Eye (tissue), 1 donor: ENCODE measurements around the gene CLCN4.
A peak's percentile ranks its signal among the peaks of the same experiment; 100 is the strongest.

Experiments used
- DNase-seq: peaks from one replicate; pipeline ENCODE4 v3.0.0-alpha.2; 2015

Gene CLCN4

DNA sequence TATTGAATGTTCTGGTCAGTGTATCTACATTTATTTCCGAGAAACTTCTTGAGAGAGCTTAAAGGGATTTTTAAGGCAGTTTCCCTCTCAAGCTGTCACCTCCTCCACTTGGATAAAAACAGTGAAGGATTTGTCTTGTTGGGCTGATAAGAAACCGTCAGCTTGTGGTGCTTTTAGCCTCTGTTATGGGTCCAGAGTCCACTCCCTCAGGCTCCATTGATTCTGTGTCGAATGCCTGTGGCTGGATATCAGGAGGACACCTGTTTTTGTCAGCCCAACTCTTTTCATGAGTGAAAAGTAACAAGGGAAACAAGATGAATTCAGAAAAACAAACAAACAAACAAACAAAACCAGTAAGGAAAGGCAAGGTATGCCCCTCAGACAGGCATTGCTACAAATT lies 12.4 kb downstream of the CLCN4 start:
- DNase-seq, result no peak

DNA sequence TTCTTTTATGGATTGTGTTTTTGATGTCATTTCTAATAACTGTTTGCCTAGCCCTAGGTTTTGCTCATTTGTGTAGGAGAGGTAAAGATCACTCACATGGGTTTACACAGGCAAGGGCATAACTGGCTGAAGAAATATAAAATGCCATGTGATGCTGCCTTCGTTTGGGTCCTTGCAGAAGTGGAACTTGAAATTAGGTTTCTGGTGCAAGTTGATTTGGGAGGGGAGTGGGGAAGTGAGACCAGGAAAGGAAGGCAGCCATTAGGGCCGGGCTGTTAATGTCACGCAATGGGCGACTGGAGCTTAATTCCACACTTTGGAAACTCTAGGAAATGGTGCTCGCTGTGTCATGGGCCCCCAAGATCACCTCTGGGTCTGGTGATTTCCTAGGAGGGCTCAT lies 14.5 kb downstream of the CLCN4 start:
- DNase-seq, result no peak

DNA sequence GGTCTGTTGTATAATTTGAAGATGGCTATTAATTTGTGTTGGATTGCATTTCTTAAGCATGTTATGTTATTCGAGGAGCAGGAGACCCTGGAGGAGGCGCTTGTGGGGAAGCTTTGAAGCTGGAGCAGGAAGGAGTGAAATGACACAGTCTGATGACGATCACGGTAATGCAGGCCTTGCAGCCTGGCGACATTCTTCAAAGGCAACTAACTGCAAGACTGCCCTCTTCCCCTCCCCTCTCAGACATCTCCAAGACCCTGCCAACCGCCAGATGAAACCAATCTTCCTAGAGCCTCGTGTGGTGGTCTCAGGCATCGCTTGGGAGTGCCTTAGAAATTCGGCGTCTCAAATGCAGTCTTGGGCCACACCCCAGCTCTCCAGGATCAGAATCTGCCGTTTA lies 16.1 kb downstream of the CLCN4 start:
- peak; percentile 32 for DNase-seq

DNA sequence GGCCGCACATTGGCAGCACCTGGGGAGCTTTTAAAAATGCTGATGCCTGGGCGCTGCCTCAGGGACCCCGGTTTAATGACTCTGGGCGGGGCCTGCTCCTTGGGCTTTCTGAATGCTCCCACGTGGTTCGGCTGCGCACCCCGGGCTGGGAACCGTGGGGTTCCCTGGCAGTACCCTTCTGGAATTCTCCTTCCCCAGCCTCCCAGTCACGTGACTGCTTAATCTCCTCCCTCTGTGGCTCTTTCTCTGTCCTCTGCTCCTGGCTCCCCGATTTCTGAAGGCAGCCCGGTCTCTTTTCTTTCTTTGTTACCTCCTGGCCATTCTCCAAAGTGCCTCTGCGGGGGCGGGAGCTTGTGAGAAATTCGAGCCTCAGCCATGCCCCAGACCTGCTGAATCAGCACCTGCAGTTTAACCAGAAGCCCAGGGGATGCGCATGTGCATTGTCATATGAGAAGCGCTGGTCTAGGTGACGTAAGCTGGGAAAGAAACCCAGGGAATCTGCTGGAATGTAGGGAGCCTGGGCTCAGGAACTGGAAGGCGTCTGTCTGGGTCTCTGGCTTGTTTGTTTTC lies 16.6 kb downstream of the CLCN4 start:
- DNase-seq, result peak; percentile 56

DNA sequence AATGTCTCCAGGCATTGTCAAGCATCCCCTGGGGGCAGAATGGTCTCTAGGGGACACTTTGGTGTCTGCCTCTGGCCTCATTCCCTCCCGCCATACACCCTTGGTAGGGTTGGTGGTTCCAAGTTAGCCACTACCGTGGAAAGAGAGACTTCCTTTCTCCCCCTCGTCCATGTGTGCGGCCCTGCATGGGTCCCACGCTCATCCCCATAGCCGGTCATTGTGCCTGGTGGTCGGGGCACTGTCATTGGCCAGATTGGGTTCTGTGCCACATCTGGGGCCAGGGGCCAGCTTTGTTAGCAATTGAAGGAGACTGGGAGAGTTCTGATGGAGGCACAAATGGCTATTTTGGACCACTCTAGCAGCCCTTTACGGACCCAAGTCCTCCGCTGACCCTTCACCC lies 17.3 kb downstream of the CLCN4 start:
- no peak for DNase-seq

DNA sequence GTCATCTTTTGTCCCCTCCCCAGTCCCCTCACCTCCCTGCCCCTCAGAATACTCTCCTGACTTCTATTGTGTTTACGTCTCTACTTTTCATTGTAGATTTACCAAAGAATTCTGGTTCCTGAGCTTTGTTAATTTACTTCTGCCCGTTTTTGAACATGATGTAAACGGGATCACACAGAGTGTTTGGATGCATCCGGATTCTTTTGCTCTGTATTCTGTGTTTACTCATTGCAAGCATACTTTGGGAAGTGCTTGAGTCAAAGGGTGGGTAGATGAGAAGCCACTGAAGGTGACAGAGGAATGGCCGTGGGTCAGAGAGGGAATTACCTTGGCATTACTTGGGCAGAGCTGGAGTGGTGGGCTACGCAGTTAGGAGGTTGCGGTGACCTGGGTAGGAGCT lies 18.0 kb downstream of the CLCN4 start:
- DNase-seq, result no peak

DNA sequence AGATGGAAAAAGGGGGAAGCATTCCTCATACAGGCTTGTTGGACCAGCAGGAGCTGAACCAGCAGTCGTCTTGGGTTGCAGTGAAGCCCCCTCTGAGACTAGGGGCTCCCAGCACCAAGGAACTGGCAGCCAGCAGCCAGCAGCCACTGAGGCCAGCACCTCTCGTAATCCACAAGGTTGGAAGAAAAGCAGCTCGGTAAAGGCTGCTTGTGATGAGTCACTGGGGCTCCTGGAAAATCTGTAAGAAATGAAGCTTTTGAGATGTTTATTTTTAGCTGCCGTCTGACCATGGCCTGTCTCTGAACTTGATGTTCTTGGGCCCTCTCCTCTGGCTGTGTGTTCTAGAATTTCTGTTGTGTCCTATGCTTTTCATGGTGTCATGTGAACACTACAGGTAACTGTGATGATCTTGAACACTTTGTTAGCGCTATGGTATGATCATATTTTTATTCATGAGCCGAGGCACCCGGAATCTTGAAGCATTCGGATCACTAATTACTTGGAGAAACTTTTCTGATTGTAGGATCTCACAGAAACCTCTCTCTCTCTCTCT lies 18.6 kb downstream of the CLCN4 start:
- no peak for DNase-seq

DNA sequence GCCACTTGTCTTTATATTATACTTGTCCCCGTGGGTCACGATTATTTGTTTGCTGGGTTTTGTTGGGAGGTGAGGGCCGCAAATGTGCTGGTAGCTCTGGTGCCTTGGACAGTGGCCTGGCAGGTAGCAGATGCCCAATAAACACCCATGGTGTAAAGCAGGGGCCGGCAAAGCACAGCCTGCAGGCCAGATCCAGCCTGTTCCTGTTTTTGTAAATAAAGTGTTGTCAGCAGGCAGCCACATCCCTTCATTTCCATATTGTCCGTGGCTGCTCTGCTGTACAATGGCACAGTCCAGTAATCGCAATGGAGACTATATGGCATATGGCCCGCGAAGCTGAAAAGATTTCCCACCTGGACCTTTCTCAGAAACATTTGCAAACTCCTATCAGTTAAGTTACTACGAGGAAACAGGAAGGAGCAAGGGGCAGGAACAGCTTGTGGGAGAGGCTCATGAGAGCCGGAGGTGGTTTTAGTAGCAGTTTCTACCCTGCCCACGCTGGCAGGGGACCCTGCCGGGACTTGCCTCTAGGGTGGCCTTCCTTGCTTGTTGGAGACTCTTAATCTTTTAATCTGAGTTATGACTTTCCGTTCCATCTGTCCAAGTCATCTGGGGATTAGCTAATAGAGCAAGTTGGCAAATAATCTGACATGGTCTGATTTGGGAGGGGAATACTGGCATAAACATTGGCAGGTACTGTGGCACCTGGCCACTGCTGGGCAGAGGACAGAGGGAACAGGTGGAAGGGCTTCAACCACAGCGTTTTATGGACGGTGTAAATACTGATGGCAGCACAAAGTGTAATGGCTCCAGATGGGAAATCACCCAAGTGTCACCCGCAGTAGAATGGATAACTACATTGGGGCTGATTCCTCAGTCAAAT lies 19.6 kb downstream of the CLCN4 start:
- DNase-seq, result no peak

DNA sequence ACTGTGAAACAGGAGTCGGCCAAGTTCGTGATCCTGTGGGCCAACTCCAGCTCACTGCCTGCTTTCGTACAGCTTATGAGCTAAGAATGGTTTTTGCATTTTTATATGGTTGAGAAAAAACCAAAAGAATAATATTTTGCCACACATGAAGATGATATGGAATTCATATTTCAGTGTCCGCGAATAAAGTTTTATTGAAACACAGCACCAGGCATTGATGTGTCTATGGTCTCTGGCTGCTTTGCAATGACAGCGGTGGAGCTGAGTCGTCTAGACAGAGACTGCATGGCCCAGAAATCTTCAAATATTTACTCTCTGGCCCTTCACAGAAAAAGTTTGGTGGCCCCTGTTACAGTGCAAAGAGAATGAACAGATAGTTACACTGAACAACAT lies 20.2 kb downstream of the CLCN4 start:
- no peak for DNase-seq

DNA sequence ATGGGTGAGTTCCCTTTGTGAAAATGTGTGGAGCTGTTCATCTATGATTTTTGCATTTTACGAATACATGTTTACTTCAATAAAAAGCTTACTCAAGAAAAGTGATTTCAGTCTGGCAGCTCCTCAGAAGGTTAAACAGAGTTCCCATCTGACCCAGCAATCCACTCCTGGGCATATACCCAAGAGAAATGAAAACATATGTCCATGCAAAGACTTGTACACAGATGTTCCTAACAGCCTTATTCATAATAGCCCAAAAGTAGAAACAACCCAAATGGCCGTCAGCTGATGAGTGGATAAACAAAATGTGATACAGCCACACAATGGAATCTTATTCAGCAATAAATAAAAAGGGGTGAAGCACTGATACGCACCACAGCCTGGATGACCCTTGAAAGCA lies 20.8 kb downstream of the CLCN4 start:
- DNase-seq, result no peak

DNA sequence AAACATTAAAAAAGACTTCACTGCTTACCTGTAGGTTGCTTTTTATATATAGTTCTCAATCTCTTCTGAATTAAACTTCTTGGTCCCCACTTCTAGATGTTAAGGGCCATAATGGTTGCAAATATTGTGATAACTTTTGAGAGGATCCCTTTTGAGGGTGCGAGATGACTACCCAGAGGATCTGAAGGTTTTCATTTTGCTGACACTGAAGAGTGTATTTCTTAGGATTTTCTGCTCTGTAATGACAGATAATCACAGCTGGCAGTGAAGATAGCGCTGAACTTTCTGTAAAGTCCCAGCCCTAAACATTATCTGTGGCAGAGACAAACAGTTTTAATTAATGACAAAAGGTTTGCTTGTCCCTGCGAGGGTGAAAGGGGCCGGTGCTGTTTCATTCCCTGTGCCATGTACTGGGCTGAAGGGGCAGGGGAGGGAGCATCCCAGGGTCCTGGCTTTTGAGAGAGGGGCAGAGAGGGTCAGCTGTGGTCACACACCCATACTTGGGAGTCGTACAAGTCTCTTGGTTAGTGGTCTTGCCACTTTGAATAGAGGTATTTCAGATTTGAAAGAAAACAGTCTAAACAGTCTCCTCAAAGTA lies 22.2 kb downstream of the CLCN4 start:
- no peak for DNase-seq

DNA sequence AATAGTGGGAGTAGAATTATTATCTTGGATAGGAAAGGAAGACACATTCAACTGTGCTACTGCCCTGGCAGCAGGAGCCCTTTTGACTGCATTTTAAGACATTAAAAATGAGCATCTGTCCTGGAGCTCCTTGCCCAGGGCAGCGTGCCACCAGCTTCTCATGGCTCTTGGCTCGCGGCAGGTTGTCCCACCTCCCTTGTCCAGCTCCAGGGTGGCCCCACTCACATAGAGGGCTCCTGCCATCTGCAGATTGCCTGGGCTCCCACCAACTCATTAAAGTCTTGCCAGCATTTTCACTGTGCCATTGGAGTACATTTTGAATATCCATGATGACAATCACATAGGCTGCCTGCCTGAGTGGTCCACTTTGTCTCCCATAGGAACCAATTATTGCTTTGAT lies 27.0 kb downstream of the CLCN4 start:
- DNase-seq, result no peak

DNA sequence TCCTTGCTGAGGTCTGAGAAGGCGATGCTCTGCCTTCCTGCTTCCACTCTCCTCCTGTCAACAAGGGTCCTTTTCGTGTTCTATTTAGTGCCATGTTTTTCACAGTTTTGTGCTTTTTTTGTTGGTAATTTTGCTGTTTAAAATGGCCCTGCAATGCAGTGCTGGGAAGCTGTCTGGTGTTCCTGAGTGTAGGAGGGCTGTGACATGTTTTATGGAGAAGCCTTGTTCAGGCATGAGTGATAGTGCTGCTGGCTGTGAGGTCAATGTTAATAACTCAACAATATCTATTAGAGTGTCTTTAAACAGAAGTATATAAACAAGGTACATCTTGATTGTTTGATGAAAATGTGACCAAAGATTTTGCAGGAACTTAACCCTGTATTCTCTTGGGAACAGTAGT lies 27.6 kb downstream of the CLCN4 start:
- no peak for DNase-seq

DNA sequence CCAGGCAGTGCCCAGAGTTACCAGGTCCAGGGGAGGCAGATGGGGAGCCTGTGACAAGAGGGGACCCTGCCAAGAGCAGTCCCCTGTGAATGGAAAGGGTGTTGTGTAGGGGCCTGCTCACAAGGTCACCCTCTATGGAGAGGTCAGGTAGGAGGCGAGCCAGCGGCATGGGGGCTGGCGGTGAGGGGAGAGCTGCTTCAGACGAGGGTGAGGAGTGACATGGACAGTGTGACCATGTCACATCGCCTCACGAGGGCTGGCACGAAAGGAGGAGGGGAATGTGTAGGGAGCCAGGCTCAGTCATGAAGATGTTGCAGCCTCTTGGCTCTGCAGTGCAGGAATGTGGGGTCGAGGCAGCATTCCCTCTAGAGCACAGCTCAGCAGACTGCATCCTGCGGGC lies 29.6 kb downstream of the CLCN4 start:
- DNase-seq, result no peak

DNA sequence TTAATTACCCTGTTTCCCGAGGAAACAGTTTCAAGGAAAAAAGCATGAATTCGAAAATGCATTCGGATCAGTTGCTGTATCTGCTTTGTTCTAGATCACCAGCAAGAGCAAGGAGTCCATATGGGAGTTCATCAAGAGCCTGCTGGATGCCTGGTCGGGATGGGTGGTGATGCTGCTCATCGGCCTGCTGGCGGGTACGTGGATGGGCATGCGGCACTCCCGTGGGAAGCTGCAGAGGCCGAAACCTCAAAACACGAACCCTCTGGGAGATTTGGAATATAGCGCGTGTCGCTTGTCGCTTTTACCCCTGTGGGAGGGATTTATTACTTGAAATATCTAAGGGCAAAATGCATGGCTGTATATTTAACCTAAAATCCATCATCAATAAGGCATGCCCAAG lies 30.6 kb downstream of the CLCN4 start:
- no peak for DNase-seq

DNA sequence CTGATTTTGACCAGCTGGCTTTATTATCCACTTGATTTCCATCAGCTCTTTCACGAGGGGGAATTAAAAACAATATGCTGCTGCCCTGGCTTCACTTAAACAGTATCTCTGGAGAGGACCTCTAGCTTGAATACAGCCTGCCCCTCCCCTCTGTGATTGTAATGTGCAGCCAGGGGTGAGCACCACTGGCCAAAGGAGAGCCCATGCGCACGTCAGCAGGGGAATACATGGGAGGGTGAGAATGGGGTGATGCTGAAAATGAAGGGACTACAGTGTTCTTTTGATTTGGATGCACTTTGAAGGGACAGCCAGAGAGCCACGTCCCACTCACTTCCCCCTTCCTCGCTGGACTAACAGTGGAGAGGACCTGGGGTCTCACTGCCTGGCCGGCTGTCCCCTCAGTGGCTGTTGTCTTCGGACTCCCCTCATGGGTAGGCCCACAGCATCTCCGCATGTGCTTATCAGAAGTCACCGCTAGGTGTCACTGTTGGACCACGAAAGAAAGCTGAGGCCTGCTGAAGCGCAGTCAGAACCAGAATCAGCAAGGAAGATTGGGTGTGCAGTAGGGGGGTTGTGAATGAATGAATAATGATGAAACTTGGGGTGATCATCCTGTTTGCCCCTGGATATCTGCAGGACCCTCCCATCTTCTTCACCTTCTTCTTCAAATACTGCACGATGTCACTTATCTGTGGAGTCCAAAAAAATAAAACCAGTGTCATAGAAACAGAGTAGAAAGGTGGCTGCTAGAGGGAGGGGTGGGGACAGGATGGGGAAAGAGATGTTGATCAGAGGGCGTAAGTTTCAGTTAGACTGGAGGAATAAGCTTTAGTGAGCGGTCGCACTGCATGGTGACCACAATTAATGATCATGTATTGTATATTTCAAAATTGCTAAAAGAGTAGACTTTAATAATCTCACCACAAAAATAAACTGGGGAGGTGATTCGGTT lies 32.8 kb downstream of the CLCN4 start:
- DNase-seq, result peak; percentile 92

DNA sequence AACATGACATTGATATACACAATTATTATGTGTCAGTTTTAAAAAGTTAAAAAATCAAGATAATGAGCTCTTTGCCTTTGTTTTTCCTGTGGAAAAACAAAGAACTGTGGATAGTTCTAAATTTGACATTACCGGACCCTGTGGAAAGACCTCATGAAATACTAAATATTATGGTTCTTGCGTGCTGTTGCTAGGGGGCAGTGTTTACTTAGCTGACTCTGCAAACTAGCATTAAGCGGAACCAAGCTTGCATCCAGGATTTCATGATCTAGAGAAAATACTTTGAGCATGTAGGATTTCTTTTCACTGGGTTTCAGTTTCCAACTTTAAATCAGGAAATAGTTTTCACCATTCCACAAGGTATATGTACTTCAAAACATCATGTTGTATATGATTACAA lies 33.6 kb downstream of the CLCN4 start:
- peak; percentile 83 for DNase-seq

DNA sequence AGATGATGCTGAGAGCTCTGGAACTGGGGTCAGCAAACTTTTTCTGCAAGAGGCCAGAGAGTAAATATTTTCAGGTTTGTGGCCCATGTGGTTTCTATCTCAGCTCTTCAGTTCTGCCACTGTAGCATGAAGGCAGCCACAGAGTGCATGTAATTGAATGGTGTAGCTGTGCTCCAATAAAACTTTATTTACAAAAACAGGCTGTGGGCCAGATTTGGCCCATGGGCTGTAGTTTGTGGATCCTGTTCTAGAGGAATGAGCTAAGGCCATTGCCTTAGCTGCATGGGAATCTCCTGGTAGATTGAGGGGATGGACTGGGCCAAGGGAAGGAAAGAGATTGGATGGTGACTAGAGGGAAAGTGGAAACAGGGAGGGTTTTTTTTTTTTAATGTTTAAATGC lies 36.8 kb downstream of the CLCN4 start:
- no peak for DNase-seq

DNA sequence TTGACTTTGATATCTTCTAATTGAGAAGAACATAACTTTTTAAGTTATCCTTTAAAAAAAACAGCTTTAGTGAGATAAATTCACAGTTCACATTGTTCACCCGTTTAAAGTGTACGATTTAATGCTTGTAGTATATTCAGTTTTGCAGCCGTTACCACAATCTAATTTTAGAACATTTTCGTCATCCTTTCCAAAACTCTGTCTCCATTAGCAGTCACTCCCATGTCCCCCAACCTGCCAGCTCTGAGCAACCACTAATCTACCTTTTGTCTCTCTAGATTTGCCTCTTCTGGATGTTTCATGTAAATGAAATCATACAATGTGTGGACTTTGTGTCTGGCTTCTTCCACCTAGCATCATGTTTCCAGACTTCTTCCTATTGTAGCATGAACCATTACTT lies 38.6 kb downstream of the CLCN4 start:
- DNase-seq, result no peak

DNA sequence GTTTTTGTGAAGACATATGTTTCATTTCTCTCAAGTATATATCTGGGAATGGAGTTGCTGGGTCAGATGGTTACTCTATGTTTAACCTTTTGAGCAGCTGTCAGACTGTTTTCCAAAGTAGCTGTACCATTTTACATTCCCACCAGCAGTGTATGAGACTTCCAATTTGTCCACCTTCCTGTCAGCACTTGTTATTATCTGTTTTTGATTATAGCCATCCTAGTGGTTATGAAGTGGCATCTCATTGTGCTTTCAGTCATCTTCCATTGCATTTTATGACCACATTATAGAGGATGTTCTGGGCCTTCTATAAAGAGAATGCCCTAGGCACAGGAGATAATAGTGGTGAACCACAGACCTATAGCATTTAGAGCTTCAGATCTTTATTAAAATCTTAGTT lies 39.2 kb downstream of the CLCN4 start:
- no peak for DNase-seq

DNA sequence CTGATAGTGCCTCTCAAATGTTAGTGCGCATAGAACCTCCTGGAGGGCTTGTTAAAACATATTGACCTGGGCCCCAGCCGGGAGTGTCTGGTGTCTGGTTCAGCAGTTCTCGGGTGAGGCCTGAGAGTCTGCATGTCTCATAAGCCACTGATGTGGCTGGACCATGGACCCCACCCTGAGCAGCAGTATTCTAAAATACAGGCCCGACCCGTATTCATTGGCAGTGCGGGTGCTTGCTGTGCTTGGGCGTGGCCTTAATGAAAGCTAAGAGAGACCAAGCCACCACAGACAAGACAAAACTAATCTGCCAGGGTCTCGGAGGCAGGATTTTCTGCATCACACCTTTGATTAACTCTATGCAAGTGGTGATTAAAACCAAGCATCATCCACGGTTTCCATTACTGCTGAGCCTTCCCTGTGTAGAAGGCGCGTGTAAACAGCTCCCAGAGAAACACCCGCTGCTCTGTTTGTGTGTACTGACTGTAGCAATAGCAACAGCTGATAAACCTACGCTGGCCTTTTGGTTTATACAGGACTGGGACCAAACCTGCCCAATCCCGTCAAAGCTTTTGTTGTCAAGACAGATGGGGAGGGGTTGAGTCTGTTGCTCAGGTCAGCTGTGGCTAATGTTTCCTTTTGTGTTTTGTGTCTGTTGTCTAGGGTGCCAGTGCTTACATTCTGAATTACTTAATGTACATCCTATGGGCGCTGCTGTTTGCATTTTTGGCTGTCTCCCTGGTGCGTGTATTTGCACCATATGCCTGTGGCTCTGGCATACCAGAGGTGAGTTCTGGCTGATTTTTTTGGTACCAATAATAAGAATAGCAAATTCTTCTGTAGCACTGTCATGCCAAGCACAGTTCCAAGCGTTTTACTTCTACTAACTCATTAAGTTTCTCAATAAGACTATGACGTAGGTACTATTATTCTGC lies 40.8 kb downstream of the CLCN4 start:
- DNase-seq, result peak; percentile 63

DNA sequence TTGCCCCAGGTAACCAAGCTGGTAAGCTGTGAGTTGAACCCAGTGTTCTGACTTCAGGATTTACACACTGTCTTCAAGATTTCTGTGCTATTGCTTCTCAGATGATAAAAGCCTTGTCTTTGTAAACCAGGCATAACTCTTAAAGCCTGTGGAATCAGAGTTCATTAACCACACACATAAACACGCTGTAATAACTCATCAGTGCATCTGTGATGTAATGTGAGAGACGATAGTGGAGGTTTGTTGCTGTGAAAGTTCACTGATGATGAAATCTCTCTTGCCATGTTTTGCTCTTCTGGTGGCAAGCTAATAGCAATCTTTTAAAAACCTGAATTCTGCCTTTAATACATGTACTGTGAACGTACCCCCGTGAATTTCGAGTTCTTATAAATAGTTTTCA lies 41.5 kb downstream of the CLCN4 start:
- no peak for DNase-seq
